Thoracic aorta (tissue), 2 donors: ENCODE measurements around the gene ARPC2. TPM values are rescaled to one million over a fixed set of nuclear protein-coding genes. Genes with fewer than 3 reads are reported as not detected.

Experiments used
- ATAC-seq: fragments of 150-250 bp; one replicate; pipeline ENCODE4 v1.8.0; 2017; ENCODE audit warnings: low read depth; ENCODE audit not compliant: insufficient number of reproducible peaks, low FRiP score
- DNase-seq: peaks from one replicate; pipeline ENCODE4 v3.0.0-alpha.2; 2020; ENCODE audit warnings: low spot score
- H3K27ac ChIP-seq, 2 donors: fragments of 200-600 bp; sonication (generic); 1 replicate in 1 of 2; 2 replicates in 1 of 2; pipeline ENCODE4 v1.5.1; 2016; ENCODE audit warnings: mild to moderate bottlenecking in 2 of 2, moderate library complexity in 2 of 2
- H3K27me3 ChIP-seq: fragments of 200-600 bp; sonication (generic); replicated peaks from 2 replicates; pipeline ENCODE4 v1.6.0; 2016; ENCODE audit warnings: mild to moderate bottlenecking; ENCODE audit not compliant: insufficient read depth
- H3K36me3 ChIP-seq: fragments of 200-600 bp; sonication (generic); one replicate; pipeline ENCODE4 v1.5.1; 2016
- H3K4me1 ChIP-seq, 2 donors: fragments of 200-600 bp; sonication (generic); 1 replicate in 1 of 2; 2 replicates in 1 of 2; pipeline versions ENCODE4 v1.5.1 to v1.6.0; 2016; ENCODE audit warnings: low read depth in 2 of 2, mild to moderate bottlenecking in 1 of 2; ENCODE audit not compliant: control insufficient read depth in 1 of 2
- H3K4me3 ChIP-seq: fragments of 200-600 bp; sonication (generic); 2 replicates; pipeline ENCODE4 v1.5.1; 2016; ENCODE audit warnings: mild to moderate bottlenecking
- H3K9me3 ChIP-seq: fragments of 200-600 bp; sonication (generic); 2 replicates; pipeline ENCODE4 v1.5.1; 2016
- total RNA-seq, 2 donors: library from RNA; depleted of rRNA; stranded (reverse); fragments of >200 nt; gene quantifications; one replicate each; pipeline versions ENCODE4 v1.1.0 to v1.2.3, GENCODE V29; 2016
- TF ChIP-seq, protein P1 (sequence below): fragments of 200-600 bp; sonication (generic); IDR thresholded peaks from one replicate; pipeline ENCODE4 v1.5.1; 2019; ENCODE audit warnings: antibody characterized with exemption

The ARPC2 gene
- total RNA-seq, 2 donors from 2014 or later, result 378 to 469 TPM

- TF ChIP-seq, protein P1, sequence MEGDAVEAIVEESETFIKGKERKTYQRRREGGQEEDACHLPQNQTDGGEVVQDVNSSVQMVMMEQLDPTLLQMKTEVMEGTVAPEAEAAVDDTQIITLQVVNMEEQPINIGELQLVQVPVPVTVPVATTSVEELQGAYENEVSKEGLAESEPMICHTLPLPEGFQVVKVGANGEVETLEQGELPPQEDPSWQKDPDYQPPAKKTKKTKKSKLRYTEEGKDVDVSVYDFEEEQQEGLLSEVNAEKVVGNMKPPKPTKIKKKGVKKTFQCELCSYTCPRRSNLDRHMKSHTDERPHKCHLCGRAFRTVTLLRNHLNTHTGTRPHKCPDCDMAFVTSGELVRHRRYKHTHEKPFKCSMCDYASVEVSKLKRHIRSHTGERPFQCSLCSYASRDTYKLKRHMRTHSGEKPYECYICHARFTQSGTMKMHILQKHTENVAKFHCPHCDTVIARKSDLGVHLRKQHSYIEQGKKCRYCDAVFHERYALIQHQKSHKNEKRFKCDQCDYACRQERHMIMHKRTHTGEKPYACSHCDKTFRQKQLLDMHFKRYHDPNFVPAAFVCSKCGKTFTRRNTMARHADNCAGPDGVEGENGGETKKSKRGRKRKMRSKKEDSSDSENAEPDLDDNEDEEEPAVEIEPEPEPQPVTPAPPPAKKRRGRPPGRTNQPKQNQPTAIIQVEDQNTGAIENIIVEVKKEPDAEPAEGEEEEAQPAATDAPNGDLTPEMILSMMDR, result no peak
- H3K9me3 ChIP-seq, result no peaks in the 10 kb centered on the region
- no peaks in the 10 kb centered on the region for H3K27me3 ChIP-seq
- peaks cover 12 to 57% of the 10 kb centered on the region in 2 donors for H3K4me1 ChIP-seq
- H3K4me3 ChIP-seq, result no peak overlapping the region
- H3K36me3 ChIP-seq, result peaks cover 43% of the 10 kb centered on the region
- no peak overlapping the region for H3K27ac ChIP-seq
- no peak for DNase-seq
- no peak for ATAC-seq
These were observed 48.0 kb downstream of the ARPC2 start for GRCh38 chr2:218264773-218265561.

- TF ChIP-seq, protein P1, result no peak
- Histone ChIP-seq H3K4me3 (no peak overlapping the region), H3K4me1 (peaks cover 12 to 53% of the 10 kb centered on the region in 2 donors), H3K36me3 (peaks cover 43% of the 10 kb centered on the region), H3K9me3 (no peaks in the 10 kb centered on the region), H3K27me3 (no peaks in the 10 kb centered on the region), H3K27ac (no peak overlapping the region)
- ATAC-seq (no peak), DNase-seq (no peak)
These were observed 48.6 kb downstream of the ARPC2 start for GRCh38 chr2:218265626-218266025.

GRCh38 chr2:218266316-218266979 lies 49.5 kb downstream of the ARPC2 start:
- Histone ChIP-seq H3K9me3 (no peaks in the 10 kb centered on the region), H3K27ac (no peak overlapping the region), H3K4me1 (peaks cover 14 to 53% of the 10 kb centered on the region in 2 donors), H3K36me3 (peaks cover 43% of the 10 kb centered on the region), H3K4me3 (no peak overlapping the region), H3K27me3 (no peaks in the 10 kb centered on the region)
- DNase-seq (no peak), ATAC-seq (no peak)
- TF ChIP-seq, protein P1, result no peak

- H3K9me3 ChIP-seq, result no peaks in the 10 kb centered on the region
- no peak overlapping the region for H3K27ac ChIP-seq
- H3K36me3 ChIP-seq, result peaks cover 43% of the 10 kb centered on the region
- H3K4me1 ChIP-seq, result peaks cover 22 to 53% of the 10 kb centered on the region in 2 donors
- no peaks in the 10 kb centered on the region for H3K27me3 ChIP-seq
- H3K4me3 ChIP-seq, result no peak overlapping the region
- no peak for DNase-seq
- TF ChIP-seq, protein P1, result no peak
- ATAC-seq, result no peak
These were observed 50.3 kb downstream of the ARPC2 start for GRCh38 chr2:218267259-218267658.
